Measurements from ENCODE around the gene BCAP29. TPM values are rescaled to one million over a fixed set of nuclear protein-coding genes. Genes with fewer than 3 reads are reported as not detected.

The BCAP29 gene
- polyA plus RNA-seq, 3 donors = 47.9 to 55.6 (median 51.3) TPM

- no peak for DNase-seq (ENCODE audit: extremely low read depth in 1 of 11, low read depth in 9 of 11, low spot score in 4 of 11)
Observed at GRCh38 chr7:107643407-107643806, 63.4 kb downstream of the BCAP29 start.

DNA sequence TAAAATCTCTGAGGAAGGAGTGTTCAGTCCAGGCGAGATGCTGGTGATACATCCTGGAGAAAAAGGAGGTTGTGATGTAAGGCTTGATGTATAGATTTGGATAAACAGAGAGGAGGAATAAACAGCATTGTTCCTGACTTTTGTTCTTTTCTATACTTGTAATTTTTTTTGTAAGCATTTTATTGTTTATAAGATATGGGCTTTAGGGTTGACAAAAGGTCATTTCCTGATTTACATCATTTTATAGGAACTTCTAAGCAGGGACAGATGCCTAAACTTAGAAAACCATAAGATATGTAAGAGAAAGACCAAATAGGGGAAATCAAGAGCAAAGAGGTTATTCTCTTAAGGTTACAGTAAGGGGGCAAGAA lies 63.9 kb downstream of the BCAP29 start:
- no peak for DNase-seq (ENCODE audit: extremely low read depth in 1 of 11, low read depth in 9 of 11, low spot score in 4 of 11)

DNA sequence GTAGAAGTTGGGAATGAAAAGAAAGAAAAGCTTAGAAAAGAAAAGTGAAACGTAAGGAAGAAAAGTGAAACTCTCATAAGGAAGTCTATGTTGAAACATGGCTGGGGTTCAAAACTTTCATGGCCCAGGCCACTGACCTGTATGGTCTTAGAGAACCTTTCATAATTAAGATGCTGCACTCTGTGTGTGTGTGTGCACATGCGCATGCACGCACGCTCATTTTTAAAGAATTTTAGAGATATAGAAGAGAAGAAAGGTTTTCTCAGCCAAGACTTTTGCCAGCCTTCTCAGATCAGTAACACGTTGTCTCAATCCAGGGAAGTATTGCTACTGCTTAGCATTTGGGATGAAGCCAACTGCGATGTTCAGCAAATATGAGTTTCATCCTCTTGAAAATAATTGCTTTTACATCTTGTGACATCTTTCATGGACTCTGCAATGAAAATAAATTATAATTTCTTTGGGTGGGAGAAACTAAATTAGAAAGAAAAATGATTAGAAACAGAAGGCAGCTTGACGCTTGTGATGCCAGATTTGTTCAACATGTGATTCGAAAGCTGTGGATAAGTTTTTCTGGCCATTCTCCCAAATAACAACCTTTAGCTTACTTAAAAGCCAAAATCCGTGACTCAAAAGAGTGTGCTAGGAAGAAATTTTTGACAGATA lies 64.4 kb downstream of the BCAP29 start:
- no peak for DNase-seq (ENCODE audit: extremely low read depth in 1 of 11, low read depth in 9 of 11, low spot score in 4 of 11)

- DNase-seq (ENCODE audit: extremely low read depth in 1 of 11, low read depth in 9 of 11, low spot score in 4 of 11) = no peak
Observed at GRCh38 chr7:107652642-107653041, 72.6 kb downstream of the BCAP29 start.

GRCh38 chr7:107658467-107658866 lies 78.4 kb downstream of the BCAP29 start:
- no peak for DNase-seq (ENCODE audit: extremely low read depth in 1 of 11, low read depth in 9 of 11, low spot score in 4 of 11)

GRCh38 chr7:107659666-107660065 lies 79.6 kb downstream of the BCAP29 start:
- DNase-seq (ENCODE audit: extremely low read depth in 1 of 11, low read depth in 9 of 11, low spot score in 4 of 11) = no peak

- no peak for DNase-seq (ENCODE audit: extremely low read depth in 1 of 11, low read depth in 9 of 11, low spot score in 4 of 11)
Observed at GRCh38 chr7:107660381-107661080, 80.5 kb downstream of the BCAP29 start, which contains the start of gene SLC26A4. Gene SLC26A4, plus strand, starts transcription at chr7:107660828. Its CDS starts 814 bp downstream, at chr7:107661642.

- peak in 8 of 11 donors; percentile 13 to 44 (median 38) for DNase-seq (ENCODE audit: extremely low read depth in 1 of 11, low read depth in 9 of 11, low spot score in 4 of 11)
Observed at GRCh38 chr7:107661081-107661864, 81.2 kb downstream of the BCAP29 start.

GRCh38 chr7:107661865-107662379 lies 81.9 kb downstream of the BCAP29 start:
- DNase-seq (ENCODE audit: extremely low read depth in 1 of 11, low read depth in 9 of 11, low spot score in 4 of 11) = no peak

- DNase-seq (ENCODE audit: extremely low read depth in 1 of 11, low read depth in 9 of 11, low spot score in 4 of 11) = no peak
Observed at GRCh38 chr7:107663196-107663595, 83.2 kb downstream of the BCAP29 start.

- DNase-seq (ENCODE audit: extremely low read depth in 1 of 11, low read depth in 9 of 11, low spot score in 4 of 11) = no peak
Observed at GRCh38 chr7:107666790-107667189, 86.7 kb downstream of the BCAP29 start.

GRCh38 chr7:107667341-107667740 lies 87.3 kb downstream of the BCAP29 start:
- no peak for DNase-seq (ENCODE audit: extremely low read depth in 1 of 11, low read depth in 9 of 11, low spot score in 4 of 11)

DNA sequence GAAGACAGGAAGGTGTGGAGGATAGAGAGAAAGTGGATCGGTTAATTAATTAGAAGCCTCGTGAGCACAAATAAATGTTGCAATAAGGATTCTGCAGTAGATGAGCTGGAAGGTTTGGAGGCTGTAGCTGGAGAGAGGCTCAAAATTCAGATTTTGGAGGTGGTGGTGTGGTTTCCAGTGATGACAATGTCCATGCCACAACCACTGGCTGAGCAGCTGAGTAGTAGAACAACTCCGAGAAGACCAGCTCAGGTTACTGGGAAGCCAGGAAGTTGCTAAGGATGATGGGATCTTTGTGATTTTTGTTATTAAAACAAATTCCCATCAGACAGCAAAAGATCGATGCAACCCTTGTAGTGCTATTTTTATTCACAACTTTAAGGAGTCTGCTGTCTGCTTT lies 88.2 kb downstream of the BCAP29 start:
- DNase-seq (ENCODE audit: extremely low read depth in 1 of 11, low read depth in 9 of 11, low spot score in 4 of 11) = no peak

Other genes starting within 250 kb of the BCAP29 start
- gene GPR22, start 110.2 kb upstream of the BCAP29 start, polyA plus RNA-seq (ENCODE audit: insufficient read length in 3 of 3) = under 1 TPM; 0.22 to 0.36 (median 0.31) TPM
- gene COG5, start 16.3 kb upstream of the BCAP29 start, polyA plus RNA-seq (ENCODE audit: insufficient read length in 3 of 3) = 10 to 100 TPM; 31.0 to 36.7 (median 35.6) TPM
- gene DUS4L, start 16.3 kb upstream of the BCAP29 start, polyA plus RNA-seq (ENCODE audit: insufficient read length in 3 of 3) = 10 to 100 TPM; 14.5 to 22.4 (median 17.2) TPM
- 1 to 10 TPM; 1.6 to 5.7 (median 2.1) TPM for gene SLC26A4, start 80.6 kb downstream of the BCAP29 start, polyA plus RNA-seq (ENCODE audit: insufficient read length in 3 of 3)
- gene CBLL1, start 163.9 kb downstream of the BCAP29 start, polyA plus RNA-seq (ENCODE audit: insufficient read length in 3 of 3) = 10 to 100 TPM; 27.8 to 34.6 (median 30.5) TPM
- under 1 TPM; 0.22 to 0.62 (median 0.39) TPM for gene SLC26A3, start 223.0 kb downstream of the BCAP29 start, polyA plus RNA-seq (ENCODE audit: insufficient read length in 3 of 3)

Measured in renal cortex interstitium (tissue), 11 donors.